ENCODE data around the gene SPRING1.

DNA sequence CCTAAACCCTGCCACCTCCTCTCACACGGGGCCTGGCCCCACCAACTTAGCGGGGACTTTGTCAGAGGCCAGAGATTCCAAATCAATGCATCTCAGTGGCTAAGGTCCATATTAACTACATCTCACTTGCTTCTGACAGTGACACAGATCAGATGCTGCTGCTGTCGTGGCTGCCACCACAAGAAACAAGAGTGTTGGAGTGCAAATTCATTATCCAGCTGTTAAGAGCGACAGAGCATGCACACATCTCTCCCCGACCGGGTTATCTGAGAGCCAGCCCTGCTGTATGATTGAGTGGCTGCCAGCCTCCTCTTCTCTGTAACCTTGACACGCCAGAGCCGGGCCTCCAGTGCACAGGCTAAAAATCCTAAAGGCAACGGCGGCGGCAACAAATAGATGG, 40.2 kb downstream of the SPRING1 start:
- no peak for TF ChIP-seq ATF2 (tag by site-specific recombination; IDR thresholded peaks at IDR 0.05; ENCODE audit: low read depth)
- no peak for TF ChIP-seq ZFP3 (tag by site-specific recombination; IDR thresholded peaks at IDR 0.05; ENCODE audit: low read depth)
- no peak for TF ChIP-seq REST (tag by site-specific recombination; IDR thresholded peaks at IDR 0.05)
- TF ChIP-seq CTCF (tag by site-specific recombination; IDR thresholded peaks at IDR 0.05), result no peak
- no peak for TF ChIP-seq REPIN1 (tag by site-specific recombination; IDR thresholded peaks at IDR 0.05; ENCODE audit: low read depth)
- no peak for TF ChIP-seq RBAK (tag by site-specific recombination; IDR thresholded peaks at IDR 0.05)
- TF ChIP-seq ZNF302 (tag by site-specific recombination; IDR thresholded peaks at IDR 0.05; ENCODE audit: low read depth), result no peak
- no peak for TF ChIP-seq YY1 (tag by site-specific recombination; IDR thresholded peaks at IDR 0.05)
- no peak for TF ChIP-seq ZNF571 (tag by site-specific recombination; IDR thresholded peaks at IDR 0.05)
- TF ChIP-seq ZNF664 (tag by site-specific recombination; IDR thresholded peaks at IDR 0.05), result no peak
- TF ChIP-seq ZNF837 (tag by site-specific recombination; IDR thresholded peaks at IDR 0.05), result no peak
- no peak for TF ChIP-seq ZNF510 (tag by site-specific recombination; IDR thresholded peaks at IDR 0.05; ENCODE audit: insufficient replicate concordance)
- no peak for TF ChIP-seq ZNF433 (tag by site-specific recombination; IDR thresholded peaks at IDR 0.05; ENCODE audit: low read depth)
- TF ChIP-seq ZNF174 (tag by site-specific recombination; IDR thresholded peaks at IDR 0.05), result no peak
